ENCODE results near the gene POLR1A.

Gene POLR1A

DNA sequence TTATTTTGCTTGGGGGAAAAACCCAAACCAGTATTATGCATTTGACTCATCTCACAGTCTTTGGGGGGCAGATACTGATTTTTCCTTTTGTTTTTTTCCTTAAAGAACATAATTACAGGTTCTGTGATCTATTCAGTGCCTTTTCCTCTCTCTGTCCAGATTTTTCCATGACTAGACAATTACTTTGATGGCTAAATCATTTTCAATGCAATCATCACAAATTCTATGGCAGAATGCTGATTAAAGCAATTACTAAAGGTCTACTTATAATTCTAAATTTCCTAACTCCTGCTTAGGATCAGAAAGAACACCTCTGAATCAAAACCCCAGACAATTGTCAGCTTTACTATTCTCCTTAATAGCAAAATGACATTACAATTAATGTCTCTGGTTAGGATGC lies 38.8 kb downstream of the POLR1A start:
- H3K4me3 ChIP-seq (replicated peaks; ENCODE audit: low read depth, low read length): no peak overlapping the region
- DNase-seq (ENCODE audit: extremely low read depth, low read depth): no peak
- TF ChIP-seq, protein P1, sequence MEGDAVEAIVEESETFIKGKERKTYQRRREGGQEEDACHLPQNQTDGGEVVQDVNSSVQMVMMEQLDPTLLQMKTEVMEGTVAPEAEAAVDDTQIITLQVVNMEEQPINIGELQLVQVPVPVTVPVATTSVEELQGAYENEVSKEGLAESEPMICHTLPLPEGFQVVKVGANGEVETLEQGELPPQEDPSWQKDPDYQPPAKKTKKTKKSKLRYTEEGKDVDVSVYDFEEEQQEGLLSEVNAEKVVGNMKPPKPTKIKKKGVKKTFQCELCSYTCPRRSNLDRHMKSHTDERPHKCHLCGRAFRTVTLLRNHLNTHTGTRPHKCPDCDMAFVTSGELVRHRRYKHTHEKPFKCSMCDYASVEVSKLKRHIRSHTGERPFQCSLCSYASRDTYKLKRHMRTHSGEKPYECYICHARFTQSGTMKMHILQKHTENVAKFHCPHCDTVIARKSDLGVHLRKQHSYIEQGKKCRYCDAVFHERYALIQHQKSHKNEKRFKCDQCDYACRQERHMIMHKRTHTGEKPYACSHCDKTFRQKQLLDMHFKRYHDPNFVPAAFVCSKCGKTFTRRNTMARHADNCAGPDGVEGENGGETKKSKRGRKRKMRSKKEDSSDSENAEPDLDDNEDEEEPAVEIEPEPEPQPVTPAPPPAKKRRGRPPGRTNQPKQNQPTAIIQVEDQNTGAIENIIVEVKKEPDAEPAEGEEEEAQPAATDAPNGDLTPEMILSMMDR (IDR thresholded peaks at IDR 0.05; ENCODE audit: low read depth, low read length, missing control alignments): no peak

DNA sequence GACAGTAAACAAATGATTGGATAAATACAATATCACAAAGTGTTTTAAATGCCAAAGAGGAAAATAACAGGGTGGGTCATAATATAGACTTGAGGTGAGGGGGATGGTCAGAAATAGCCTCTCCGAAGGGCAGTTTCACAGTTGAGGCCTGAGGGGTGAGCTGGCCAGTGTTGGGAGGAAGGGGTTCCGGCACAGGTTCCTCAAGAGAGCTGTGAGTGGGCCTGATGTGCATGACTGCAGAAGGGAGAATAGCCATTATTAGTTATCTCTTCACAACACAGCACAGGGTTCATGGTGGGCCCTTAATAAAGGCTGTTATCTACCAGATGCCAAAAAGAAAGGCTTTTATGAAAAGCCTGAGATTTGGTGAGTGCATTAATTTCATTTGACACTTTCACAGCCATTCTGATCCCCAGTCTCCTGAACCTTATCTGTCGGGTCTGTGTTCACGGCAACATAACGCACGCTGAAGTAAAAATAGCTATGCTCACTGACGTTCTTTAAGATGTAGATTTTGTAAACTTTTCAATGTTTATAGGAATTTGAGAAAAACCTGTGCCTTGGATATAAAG lies 39.6 kb downstream of the POLR1A start:
- no peak for DNase-seq (ENCODE audit: extremely low read depth, low read depth)
- TF ChIP-seq, protein P1 (IDR thresholded peaks at IDR 0.05; ENCODE audit: low read depth, low read length, missing control alignments): no peak
- H3K4me3 ChIP-seq (replicated peaks; ENCODE audit: low read depth, low read length): no peak overlapping the region

DNA sequence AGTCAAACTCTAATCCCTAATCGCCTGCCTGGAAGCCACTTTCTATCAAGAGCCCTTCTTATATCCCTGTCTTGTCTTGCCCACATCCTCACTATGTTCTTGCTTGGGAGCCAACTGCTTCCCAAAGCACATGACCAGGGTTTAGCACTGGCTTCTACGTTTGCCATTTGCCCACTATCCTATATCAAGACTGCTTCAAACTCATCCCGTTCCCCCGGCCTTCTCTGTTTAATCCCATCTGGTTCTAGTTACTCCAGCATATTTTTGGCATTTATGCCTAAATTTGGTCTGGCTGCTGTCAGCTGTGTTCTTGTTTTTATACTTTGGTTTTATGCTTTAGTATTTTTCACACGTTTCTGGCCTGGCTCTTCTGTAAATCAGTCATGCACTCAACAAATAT lies 40.2 kb downstream of the POLR1A start:
- TF ChIP-seq, protein P1 (IDR thresholded peaks at IDR 0.05; ENCODE audit: low read depth, low read length, missing control alignments): no peak
- DNase-seq (ENCODE audit: extremely low read depth, low read depth): peak; percentile 76
- no peak overlapping the region for H3K4me3 ChIP-seq (replicated peaks; ENCODE audit: low read depth, low read length)

DNA sequence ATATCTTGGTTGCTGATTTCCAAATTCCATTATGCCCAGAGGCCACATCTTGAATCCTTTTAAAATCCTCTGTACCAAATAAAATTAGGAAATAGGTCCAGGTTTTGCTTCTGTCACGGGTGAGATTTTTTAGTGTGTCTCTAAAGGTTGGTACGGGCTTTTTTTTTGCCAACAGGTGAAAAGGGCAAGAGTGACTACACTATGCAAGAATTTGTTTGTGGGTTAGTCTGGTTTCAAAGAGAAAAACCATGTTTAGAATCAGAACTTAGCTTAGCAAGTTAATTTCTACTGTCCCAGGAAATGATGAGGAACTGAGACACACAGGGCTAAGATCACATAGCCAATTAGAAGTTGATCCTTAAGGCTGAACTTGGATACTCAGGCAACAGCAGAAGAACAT lies 41.7 kb downstream of the POLR1A start:
- TF ChIP-seq, protein P1 (IDR thresholded peaks at IDR 0.05; ENCODE audit: low read depth, low read length, missing control alignments): no peak
- no peak for DNase-seq (ENCODE audit: extremely low read depth, low read depth)

DNA sequence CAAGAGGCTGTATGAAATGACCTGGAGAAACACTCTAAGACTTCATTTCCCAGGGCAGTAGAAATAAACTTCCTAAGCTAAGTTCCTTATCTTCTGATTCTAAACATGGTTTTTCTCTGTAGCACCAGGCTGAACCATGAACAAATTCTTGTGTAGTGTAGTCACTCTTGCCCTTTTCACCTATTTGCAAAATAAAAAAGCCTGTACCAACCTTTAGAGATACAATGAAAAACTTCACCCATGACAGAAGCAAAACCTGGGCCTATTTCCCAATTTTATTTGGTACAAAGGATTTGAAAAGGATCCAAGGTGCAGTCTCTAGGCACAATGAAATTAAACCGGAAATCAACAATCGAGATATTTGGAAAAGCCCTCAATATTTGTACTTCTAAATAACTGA lies 43.6 kb downstream of the POLR1A start:
- TF ChIP-seq, protein P1 (IDR thresholded peaks at IDR 0.05; ENCODE audit: low read depth, low read length, missing control alignments): no peak
- DNase-seq (ENCODE audit: extremely low read depth, low read depth): no peak
- H3K4me3 ChIP-seq (replicated peaks; ENCODE audit: low read depth, low read length): no peak overlapping the region

More for the DNA sequence above, 41.7 kb downstream of the POLR1A start:
- no peak overlapping the region for H3K4me3 ChIP-seq (replicated peaks; ENCODE audit: low read depth, low read length)

DNA sequence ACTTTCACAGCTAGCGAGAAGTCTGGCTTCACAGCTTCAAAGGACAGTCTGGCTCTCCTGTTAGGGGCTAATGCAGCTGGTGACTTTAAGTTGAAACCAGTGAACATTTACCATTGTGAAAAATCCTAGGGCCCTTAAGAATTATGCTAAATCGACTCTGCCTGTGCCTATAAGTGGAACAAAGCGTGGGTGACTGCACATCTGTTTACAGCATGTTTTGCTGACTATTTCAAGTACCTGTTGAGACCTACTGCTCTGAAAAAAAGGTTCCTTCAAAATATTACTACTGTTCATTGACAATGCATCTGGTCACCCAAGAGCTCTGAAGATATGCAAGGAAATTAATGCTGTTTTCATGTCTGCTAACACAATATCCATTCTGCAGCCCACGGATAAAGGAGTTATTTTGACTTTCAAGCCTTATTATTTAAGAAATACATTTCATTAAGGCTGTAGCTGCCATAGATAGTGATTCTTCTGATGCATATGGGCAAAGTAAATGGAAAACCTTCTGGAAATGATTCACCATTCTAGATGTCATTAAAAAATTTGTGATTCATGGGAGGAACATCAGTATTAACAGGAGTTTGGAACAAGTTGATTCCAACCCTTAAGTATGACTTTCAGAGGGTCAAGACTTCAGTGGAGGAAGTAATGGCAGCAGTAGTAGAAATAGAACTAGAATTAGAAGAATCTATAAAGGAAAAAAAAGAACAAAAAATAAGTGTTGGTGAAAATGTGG lies 48.9 kb downstream of the POLR1A start:
- no peak overlapping the region for H3K4me3 ChIP-seq (replicated peaks; ENCODE audit: low read depth, low read length)
- DNase-seq (ENCODE audit: extremely low read depth, low read depth): no peak
- TF ChIP-seq, protein P1 (IDR thresholded peaks at IDR 0.05; ENCODE audit: low read depth, low read length, missing control alignments): no peak

Data from HFF-Myc (cell line).